NCI-H187 (cell line): Measurements from ENCODE around the gene TIMP4.

Experiments
- DNase-seq, 2 experiments: peaks; one replicate each; lab custom pipeline; 2025; lab: John Stamatoyannopoulos, UW

Gene TIMP4

DNA sequence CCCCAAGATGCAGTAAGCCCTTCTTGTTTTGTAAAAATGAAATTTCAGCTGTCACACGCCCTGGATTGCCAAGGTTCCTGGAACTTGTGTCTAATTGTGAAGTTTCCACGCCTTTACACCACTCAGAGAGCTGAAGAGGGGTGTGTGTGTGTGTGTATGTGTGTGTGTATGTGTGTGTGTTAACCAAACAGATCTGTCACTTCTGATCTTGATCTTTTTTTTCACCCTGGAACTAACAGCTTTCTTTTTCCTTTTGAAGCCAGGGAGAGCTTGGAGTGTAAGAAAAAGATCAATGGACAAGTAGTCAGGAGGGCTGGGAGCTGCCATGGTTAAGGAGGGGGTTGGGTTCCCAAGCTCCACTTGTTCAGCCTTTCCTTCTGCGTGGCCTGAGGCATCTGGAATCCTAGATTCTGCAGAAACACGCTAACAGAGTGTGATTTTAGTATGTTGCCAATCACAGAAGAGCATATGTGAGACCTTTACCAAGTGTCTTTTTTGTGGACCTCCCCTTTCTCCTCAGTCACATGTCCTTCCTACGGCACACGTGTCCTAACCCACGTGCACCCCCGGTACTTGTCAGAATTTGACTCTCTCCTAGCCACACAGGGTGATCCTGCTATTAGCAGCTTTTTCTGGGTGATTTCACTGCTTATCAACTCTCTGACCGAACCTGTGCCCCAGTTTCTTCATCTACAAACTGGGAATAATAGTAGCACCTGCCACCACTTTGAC is 11.5 kb downstream of the TIMP4 start:
- no peak for DNase-seq

DNA sequence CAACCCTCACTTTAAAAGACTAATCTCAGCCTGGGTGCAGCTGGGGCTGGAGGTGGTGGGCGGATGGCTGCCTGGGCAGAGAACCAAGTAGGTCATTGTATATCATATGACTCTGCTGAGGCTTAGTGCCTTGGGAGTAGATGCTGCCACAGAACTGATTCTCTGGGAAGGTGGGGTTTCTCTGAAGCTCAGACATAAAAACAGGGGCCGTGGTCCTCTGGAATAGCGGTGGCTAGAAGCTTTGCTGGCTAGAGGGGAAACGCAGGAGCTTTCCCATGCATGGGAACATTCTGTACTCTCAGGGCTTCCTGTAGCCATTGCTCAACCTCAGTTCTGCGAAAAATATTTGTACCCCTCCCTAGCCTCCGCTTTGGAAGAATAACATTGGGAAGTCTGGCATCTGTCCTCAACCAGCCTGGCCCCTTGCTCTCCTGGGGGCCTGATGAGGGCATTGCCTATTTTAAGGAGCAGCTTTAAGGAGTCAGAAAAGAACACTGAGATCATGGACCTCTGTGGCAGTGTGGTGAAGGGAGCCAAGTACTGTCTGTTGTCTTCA is 14.7 kb downstream of the TIMP4 start:
- no peak for DNase-seq

DNA sequence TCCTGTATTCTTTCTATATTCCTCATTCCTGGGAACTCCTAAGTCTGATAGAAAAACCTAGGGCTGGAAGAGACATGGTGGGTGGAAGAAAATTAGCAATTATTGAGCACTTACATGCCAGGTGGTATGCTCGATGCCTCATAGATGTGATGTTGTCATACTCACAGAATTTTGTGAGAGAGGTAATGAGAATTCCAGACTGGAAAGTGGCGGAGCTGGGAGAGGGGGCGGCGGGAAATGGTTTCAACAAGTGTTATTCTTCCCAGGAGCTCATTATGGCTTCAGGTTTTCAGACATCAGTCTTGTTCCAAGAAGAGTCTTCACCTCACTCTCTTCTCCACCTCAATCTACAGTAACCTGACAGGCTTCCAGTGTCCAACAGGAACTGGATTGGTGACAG is 16.2 kb downstream of the TIMP4 start:
- no peak for DNase-seq

- DNase-seq, result no peak
Measured at GRCh38 chr3:12141350-12141749, 17.4 kb downstream of the TIMP4 start.

DNA sequence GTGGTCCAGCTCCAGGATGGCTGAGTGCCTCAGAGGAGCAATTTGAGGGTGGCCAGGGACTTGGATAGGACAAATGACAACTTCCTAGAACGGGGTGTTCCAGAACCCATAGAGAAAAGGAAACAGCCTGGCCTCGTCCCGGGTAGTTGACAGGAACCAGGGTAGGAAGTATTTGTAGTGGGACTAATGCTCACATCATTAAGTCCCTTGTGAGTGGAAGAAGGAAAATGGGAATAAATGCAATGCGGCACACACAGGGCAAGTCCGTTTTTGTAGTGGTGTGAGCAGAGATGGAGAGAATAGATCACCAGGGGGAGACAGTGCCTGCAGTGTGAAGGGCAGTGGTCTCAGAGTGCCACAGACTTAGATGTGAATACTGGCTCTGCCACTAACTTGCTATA is 19.6 kb downstream of the TIMP4 start:
- no peak for DNase-seq

- no peak for DNase-seq
Measured at GRCh38 chr3:12138044-12138443, 20.7 kb downstream of the TIMP4 start.

DNA sequence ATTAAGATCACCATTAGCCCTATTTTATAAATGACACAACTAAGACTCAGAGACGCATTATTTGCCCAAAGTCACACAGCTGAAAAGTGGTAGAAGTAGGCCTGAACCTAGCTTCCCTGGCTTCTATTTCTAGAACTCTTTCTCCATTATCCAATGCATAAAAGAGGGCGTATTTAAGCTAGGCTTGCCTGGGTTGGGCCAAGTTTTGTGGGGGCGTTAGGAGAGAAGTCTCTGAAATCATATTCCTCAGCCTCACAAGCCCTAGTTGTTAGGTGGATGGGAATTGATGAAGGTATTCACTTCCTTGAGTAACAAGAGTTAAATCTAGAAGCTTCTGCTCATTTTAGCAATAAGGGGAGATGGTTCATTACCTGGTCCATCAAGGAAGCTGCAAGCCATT is 22.3 kb downstream of the TIMP4 start:
- no peak for DNase-seq

DNA sequence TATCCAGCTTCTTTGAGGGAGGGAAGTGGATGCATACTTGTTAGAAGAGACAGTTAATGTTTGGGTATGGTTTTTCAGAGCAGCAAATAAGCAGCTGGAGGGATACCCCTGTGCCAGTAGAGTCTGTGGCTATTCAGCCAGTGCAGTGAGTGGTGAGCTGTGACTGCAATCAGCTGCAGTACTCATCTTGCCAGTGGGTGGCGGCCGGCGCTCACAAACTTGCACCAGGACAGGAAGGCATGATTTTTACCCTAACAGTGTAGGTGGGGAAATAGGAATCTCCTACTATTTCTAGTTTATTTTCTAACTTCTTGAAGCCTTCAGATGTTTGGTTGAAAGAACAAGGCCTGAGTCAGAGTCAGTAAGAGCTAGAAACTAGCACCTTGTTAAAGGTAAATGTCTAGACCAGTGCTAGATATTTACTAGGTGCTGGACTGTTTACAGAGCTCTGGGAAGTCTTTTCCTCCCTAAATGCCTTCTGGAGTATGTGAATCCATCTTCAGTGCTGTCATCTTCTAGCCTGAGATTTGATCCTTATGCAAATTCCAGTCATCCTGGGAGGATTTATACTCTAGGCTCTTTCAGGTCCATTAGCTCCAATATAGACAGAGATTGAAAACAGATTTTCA is 23.6 kb downstream of the TIMP4 start:
- no peak for DNase-seq

DNA sequence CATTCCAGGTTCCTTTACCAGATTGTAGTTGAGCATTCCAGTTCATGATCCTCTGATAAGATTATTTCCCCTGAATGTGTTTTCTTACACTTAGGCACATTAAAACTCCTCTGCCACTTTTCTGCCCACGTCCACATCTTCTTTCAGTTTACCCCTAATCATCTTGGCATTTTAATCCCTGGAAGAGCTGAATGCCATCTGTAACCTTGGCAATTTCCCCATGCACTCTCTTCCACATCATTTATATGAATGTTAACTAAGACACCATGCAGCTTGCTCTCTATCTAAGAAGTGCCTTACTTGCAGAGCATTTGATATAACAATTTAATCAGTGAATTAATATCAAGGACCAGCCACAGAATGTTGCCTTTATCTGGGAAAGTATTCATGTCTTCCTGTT is 25.8 kb downstream of the TIMP4 start:
- no peak for DNase-seq

GRCh38 chr3:12131351-12132090 is 27.2 kb downstream of the TIMP4 start:
- DNase-seq, result no peak

DNA sequence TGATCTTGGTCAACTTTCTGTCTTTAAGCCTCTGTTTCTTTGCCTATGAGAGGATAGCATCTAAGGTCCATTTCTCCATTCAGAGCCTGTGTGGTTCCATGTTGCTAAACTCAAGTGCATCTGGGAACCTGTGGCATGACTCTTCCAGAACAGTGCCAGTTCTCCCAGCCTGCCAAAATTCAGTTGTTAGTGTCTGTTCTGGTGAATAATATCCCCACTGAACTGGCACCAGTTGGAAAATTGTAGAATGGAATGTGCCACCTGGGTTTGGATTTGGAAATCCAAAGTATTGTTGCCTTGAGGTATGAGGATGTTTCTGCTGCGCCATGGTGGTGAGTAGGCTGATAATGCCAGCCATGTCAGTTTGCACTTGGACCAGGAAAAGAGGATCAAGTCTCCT is 31.3 kb downstream of the TIMP4 start:
- DNase-seq, result no peak

DNA sequence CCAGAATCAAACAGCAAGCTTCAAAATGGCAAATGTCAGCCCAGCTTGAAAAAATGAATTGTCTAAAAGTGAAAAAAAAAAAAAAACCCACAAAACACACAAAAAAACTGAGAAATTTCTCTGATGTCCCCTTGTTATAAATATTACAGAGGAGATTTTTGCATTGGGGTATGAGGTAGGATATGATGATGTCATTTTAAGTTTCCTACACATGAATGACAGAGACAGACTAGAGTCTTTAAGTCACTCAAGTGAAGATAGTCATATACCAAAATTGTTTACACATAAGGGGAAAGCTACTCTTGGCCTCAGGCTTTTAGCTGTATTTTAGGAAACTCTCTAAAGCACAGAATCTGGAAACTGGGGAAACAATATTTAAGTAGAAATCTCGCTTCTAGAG is 32.9 kb downstream of the TIMP4 start:
- DNase-seq, result no peak

- DNase-seq, result no peak
Measured at GRCh38 chr3:12121466-12121865, 37.2 kb downstream of the TIMP4 start.

DNA sequence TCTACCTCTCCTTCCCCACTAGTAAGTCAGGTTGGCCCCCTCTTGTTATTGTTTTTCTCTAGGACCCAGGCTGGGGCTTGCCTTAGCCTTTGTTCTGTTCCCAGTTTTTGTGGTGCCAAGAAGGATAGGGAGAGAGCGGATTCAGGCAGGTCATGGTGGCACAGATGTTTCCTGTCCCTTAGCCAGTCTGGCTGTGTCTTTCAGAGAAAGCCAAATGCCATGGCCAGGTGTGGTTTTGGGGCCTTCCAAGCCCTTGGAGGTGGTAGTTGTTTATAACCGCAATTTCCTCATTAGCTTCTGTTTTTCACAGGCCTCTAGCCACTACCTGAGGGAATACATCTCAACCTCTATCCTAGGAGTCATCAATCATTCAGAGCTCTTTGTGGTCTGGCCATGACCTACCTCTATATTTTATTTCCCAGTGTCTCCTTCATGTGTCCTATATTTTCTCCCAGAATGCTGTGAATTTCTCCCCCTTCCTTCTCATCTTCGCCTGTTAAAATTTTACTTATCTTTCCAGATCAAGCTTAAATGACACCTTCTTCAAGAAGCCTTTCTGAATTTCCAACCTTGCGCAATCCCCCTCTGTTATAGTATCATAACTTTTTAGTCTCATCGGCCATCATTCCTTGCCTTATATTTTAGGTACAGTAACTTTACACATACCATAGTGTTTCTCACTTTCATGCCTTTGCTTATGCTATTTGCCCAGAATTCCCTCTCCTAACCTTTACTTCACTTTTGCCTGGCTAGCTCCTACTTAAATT is 38.2 kb downstream of the TIMP4 start:
- no peak for DNase-seq

GRCh38 chr3:12117473-12117872 is 41.2 kb downstream of the TIMP4 start:
- DNase-seq, result no peak

GRCh38 chr3:12116870-12117269 is 41.8 kb downstream of the TIMP4 start:
- no peak for DNase-seq

DNA sequence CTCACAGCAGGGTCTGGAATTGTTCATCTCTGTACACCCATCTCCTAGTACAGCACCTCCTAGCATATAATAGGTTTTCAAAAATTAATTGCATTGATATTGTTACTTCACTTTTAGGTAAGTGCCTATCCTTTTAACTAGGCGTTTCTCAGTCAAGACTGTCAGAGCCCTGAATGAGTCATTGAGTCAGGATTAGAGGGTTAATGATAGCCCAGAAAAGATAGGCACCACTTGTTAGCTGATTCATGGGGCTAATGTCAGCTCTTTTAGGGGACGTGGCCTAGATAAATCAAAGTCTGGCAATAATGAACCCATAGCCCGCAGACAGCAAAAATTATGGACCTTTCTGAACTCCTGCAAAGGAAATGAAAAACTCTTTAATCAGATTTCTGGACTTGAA is 42.9 kb downstream of the TIMP4 start:
- DNase-seq, result no peak

DNA sequence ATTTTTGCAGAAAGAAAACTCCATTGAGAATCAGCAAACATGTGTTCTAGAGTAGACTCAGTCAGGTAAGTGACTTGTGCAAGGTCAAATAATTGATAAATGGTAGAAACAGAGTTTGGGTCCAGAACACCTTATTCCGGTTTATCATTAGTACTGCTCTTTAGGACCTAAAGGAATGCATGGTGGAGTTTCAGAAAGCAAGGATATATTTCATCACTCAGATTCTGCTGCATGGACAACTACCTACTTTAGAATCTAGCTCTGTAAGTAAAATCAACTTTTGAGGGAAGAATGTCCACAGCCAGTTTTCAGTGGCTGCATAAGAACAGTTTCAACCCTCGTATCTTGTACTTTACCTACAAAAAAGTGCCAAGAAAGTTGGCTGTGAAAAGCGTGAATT is 43.6 kb downstream of the TIMP4 start:
- DNase-seq, result no peak

- no peak for DNase-seq
Measured at GRCh38 chr3:12114251-12114650, 44.5 kb downstream of the TIMP4 start.

DNA sequence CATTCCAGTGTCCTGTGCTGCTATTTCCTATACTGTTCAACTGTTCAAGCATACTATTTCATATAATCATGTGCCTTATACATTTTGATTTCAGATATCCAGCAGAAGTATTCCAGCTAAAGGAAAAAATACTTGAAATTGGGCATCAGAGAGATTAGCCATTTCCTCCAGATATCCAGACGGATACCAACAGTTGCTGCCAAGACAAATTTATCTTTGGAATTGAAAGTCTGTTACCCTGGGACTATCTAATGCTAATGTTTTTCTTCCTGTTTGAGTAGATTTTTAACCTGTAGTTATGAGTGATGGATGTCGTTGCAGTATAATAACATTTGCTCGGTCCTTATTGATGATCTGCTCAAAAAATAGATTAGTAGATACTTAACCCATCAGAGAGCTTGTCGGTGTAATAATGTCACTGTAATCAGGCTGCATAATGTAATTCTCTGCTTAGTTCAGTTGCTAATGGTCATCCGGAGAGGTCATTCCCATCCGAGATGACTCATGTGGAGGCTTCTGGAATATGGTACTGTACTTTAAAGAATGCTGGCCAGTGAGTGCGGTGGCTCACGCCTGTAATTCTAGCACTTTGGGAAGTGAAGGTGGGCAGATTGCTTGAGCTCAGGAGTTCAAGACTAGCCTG is 51.5 kb downstream of the TIMP4 start:
- DNase-seq, result no peak
